A204.1 (cell line): Measurements from ENCODE around the gene RAP1GAP2.
"Not testable (repeated sequence)": the region's sequence is repeated elsewhere in the genome, so short reads cannot be mapped to it uniquely, and the experiment has no call there.

Source experiments
- FAIRE-seq: peaks from 2 replicates; lab custom pipeline; 2012; peaks lifted over from hg19 to GRCh38; lab: Jason Lieb, UNC

Gene RAP1GAP2

DNA sequence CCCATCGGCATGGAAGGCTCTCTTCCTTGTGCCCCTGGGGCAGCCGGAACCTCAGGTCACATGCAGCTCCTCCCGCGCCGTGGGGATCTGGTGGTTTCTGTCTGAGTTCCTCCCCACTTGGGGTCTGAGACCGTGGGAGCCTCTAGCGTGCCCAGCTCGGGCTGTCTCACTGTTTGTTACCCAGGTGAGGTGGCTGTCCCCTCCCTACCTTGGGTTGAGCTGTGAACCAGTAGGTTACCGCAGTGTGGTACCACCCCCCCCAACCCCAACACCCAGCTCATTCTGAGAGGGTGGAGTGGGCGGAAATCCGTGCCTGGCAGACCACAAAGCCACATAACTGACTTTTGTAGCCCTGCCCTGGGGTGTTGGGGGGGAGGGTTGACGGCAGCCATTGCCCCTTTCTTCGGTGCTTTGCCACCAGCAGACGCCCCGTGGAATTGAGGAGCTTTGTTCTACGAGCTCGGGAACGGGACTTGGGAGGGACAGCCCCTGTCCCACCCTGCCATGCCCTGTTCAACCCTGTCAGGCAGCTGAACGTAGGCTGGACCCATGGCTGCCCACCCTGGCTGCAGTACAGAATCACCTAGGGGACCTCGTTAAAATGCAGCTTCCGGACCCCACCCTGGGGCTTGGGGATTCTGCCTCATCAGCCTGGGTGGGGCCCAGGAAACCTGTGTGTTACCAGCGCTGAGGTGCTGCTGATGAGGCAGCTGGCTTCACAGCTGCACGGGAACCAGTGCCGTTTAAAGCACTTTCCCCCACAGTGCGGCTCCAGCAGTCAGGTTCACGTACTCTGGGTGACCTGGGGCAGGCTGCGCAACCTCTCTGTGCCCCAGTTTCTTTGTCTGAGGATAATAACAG is 18.5 kb downstream of the RAP1GAP2 start:
- no peak for FAIRE-seq

GRCh38 chr17:2815781-2816185 is 19.5 kb downstream of the RAP1GAP2 start:
- no peak for FAIRE-seq

DNA sequence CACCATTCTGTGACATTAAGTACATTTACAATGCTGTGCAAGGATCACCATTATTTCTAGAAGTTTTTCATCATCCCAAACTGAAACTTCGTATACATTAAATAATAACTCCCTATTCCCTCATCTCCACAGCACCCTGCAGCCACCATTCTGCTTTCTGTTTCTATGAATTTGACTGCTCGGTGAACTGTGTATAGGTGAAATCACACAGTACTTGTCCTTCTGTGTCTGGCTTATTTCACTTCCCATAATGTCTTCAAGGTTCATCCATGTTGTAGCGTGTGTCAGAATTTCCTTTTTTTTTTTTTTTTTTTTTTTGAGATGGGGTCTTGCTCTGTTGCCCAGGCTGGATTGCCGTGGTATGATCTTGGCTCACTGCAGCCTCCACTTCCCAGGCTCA is 20.4 kb downstream of the RAP1GAP2 start:
- FAIRE-seq: no peak

DNA sequence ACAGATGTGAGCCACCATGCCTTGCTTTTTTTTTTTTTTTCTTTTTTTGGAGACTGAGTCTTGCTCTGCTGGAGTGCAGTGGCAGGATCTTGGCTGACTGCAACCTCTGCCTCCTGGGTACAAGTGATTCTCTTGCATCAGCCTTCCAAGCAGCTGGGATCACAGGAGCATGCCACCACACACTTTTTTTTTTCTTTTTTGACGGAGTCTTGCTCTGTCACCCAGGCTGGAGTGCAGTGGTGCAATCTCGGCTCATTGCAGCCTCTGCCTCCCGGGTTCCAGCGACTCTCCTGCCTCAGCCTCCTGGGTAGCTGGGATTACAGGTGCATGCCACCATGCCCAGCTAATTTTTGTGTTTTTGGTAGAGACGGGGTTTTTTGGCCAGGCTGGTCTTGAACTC is 23.1 kb downstream of the RAP1GAP2 start:
- FAIRE-seq: not testable (repeated sequence)

DNA sequence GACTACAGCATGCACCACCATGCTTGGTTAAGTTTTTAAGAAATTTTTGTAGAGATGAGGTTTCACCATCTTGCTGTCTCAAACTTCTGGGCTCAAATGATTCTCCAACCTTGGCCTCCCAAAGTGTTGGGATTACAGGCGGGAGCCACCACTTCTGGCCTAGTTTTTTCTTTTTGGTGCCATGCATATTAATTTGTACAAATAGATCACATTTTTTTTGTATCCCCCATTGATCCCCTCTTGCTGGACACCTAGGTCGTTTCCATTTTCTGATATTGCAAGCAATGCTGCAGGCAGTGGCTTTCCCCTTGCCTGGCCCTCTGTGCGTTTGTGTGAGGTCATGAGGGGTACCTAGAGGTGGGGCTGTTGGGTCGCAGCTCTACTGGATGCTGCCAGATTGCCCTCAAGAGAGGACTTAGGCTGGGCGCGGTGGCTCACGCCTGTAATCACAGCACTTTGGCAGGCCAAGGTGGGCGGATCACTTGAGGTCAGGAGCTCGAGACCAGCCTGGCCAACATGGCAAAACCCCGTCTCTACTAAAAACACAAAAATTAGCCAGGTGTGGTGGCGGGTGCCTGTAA is 23.8 kb downstream of the RAP1GAP2 start:
- no peak for FAIRE-seq

DNA sequence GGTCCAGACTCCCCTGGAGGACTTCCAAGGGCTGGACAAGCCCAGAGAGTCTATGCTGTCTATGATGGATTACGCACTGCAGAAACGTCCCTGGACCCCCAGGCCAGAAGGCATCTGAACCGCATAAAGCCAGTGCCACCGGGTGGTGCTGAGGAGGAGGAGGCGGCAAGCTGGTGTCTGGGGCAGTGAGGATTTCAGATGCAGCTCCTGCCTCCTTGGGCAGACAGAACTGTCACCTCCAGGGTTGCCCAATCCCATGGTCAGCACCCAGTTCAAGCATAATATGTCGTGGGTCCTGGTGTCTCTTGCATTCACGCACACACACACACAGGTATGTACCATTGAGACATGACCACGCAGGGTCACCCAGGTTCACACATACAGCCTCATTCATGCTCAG is 25.6 kb downstream of the RAP1GAP2 start:
- FAIRE-seq: no peak

DNA sequence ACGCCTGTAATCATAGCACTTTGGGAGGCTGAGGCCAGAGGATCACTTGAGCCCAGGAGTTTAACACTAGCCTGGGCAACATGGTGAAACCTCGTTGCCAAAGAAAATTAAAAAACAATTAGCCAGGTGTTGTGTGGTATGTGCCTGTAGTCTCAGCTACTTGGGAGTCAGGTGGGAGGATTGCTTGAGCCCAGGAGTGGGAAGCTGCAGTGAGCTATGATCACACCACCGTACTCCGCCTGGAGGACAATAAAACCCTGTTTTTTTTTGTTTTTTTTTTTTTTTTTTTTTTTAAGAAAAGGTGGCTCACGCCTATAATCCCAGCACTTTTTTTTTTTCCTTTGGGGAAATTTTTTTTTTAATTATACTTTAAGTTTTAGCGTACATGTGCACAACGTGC is 26.1 kb downstream of the RAP1GAP2 start:
- no peak for FAIRE-seq

GRCh38 chr17:2825253-2825970 is 29.2 kb downstream of the RAP1GAP2 start:
- no peak for FAIRE-seq

GRCh38 chr17:2828397-2829038 is 32.3 kb downstream of the RAP1GAP2 start:
- FAIRE-seq: no peak

DNA sequence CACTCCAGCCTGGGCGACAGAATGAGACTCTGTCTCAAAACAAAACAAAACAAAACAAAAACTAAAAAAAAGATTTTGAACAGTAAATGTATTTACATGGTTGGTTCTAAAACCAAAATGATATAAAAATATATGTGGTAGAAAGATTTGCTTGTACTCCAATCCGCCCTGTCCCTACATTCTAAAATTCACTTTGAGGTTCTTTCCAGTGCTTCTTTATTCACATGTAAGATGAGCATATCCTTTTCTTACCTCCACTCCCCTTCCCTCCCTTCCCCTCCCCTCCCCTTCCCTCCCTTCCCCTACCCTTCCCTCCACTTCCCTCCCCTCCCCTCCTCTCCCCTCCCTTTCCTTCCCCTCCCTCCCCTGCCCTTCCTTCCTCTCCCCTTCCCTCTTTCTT is 34.4 kb downstream of the RAP1GAP2 start:
- no peak for FAIRE-seq

DNA sequence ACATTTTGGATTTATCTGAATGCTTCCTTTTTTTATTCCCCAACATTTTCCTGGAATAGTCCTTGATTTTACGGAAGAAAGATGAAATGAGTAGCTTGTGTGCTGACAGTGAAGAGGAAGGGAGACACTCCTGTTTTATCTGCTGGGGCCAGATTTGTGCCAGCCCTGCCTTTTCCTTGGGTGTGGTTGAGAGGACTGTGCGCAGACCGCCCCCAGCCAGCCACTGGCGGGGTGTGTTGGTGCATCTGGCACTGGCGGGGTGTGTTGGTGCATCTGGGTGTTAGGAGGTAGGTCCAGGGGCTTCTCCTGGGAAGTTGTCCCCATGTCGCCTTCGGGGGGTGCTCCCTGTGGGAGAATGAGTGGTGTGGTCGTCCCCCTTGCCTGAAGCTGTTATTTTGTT is 39.5 kb downstream of the RAP1GAP2 start:
- no peak for FAIRE-seq

- no peak for FAIRE-seq
Measured at GRCh38 chr17:2837147-2837561, 40.9 kb downstream of the RAP1GAP2 start.

DNA sequence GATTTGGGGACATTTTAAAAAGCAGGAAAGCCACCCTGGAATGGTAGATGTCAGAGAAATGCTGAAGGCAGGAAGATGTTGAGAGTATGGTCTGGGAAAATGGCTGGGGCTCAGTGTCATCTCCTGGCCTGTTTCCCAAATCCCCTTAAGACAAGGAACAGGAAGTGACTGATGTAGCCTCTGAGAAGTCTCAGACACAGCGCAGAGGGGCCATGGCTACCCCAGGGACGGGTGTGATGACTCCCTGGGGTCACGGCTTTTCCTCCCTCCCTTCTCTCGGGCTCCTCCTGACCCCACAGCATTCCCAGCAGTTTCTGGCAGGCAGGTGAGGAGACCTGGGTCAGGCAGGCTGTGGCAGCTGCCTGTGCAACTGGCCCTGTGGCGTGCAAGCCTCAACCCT is 45.4 kb downstream of the RAP1GAP2 start:
- FAIRE-seq: no peak

DNA sequence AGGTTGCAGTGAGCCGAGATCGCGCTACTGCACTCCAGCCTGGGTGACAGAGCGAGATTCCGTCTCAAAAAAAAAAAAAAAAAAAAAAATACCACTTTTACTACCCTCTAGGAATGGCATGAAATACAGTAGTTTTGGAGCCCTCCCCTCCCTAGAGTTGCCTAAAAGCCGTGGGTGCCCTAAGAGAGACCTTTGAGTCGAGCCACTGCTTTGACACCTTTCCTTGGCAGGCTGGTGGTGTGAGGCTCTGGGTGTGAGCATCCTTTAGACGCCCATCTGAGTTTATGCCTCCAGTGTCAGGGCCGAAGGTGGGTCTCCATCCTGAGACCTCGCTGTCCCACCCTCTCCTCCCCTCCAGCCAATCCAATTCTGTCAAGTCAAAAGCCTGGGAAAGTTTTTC is 46.2 kb downstream of the RAP1GAP2 start:
- no peak for FAIRE-seq

- FAIRE-seq: no peak
Measured at GRCh38 chr17:2844416-2844815, 48.2 kb downstream of the RAP1GAP2 start.

GRCh38 chr17:2847381-2848333 is 51.4 kb downstream of the RAP1GAP2 start:
- no peak for FAIRE-seq

GRCh38 chr17:2849327-2849670 is 53.1 kb downstream of the RAP1GAP2 start:
- no peak for FAIRE-seq

DNA sequence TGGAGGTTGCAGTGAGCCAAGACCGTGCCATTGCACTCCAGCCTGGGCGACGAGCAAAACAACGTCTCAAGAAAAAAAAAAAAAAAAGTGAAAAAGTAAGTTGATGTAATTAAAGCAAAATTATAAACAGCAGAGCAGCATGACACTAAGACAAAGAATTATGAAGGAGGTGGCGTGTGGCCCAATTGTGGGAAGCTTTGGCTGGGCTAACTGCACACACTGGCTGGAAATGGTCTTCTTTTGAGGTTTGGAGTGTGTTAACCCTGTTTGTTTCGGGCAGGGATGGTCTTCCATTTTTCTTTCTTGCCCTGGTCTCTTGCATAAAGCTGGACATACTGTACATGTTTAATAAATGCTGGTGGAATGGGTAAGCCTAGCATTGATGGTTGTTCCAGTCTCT is 54.8 kb downstream of the RAP1GAP2 start:
- no peak for FAIRE-seq

GRCh38 chr17:2851615-2852014 is 55.4 kb downstream of the RAP1GAP2 start:
- no peak for FAIRE-seq

DNA sequence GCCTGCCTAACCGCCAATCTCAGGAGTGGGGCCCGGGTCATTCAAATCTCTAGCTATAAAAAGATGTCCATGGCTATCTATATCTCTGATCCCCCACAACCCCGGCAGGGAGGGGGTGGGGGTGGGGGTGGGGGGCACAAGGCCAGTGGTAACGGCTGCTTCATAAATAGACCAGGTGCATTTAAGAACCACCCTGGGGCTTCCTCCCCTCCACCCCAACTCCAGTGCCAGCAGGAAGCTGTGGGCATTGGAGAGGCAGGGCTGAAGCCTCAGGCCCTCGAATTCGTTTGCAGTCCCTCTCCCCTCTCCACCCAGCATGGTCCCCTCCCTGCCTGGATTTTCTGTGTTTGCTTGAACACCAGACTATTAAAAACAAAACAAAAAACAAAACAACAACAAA is 56.0 kb downstream of the RAP1GAP2 start:
- FAIRE-seq: no peak

- no peak for FAIRE-seq
Measured at GRCh38 chr17:2852729-2853282, 56.6 kb downstream of the RAP1GAP2 start.
